Ishikawa (cell line): Measurements from ENCODE around the gene ZCCHC24.

Experiments
- CEBPB ChIP-seq: IDR thresholded peaks from 2 replicates; pipeline ENCODE4 v1.6.1; 2012
- CREB1 ChIP-seq: IDR thresholded peaks from 2 replicates; pipeline ENCODE4 v1.6.1; 2012; ENCODE audit warnings: low read depth
- EGR1 ChIP-seq: IDR thresholded peaks from 2 replicates; pipeline ENCODE4 v1.6.1; 2012
- EP300 ChIP-seq: IDR thresholded peaks from 2 replicates; pipeline ENCODE4 v1.6.1; 2012; ENCODE audit warnings: borderline replicate concordance
- FOXM1 ChIP-seq: IDR thresholded peaks from 2 replicates; pipeline ENCODE4 v1.6.1; 2012; ENCODE audit warnings: low read depth, borderline replicate concordance
- NFIC ChIP-seq: IDR thresholded peaks from 2 replicates; pipeline ENCODE4 v1.6.1; 2012
- RAD21 ChIP-seq: IDR thresholded peaks from 2 replicates; pipeline ENCODE4 v1.6.1; 2012; ENCODE audit warnings: low read depth
- TAF1 ChIP-seq: IDR thresholded peaks from 2 replicates; pipeline ENCODE4 v1.6.1; 2012; ENCODE audit warnings: low read depth, mild to moderate bottlenecking
- TCF12 ChIP-seq: IDR thresholded peaks from 2 replicates; pipeline ENCODE4 v1.6.1; 2012; ENCODE audit warnings: low read depth
- TEAD4 ChIP-seq: IDR thresholded peaks from 2 replicates; pipeline ENCODE4 v1.6.1; 2012
- YY1 ChIP-seq: IDR thresholded peaks from 2 replicates; pipeline ENCODE4 v1.6.1; 2012; ENCODE audit warnings: low read depth
- ZBTB7A ChIP-seq: IDR thresholded peaks from 2 replicates; pipeline ENCODE4 v1.6.1; 2012; ENCODE audit warnings: low read depth
- TF ChIP-seq, protein P1 (sequence below): IDR thresholded peaks from 2 replicates; pipeline ENCODE4 v1.6.1; 2012
- TF ChIP-seq, protein P2 (sequence below): IDR thresholded peaks from 2 replicates; pipeline ENCODE4 v1.6.1; 2012
- TF ChIP-seq, protein P3 (sequence below): IDR thresholded peaks from 2 replicates; pipeline ENCODE4 v1.6.1; 2012; ENCODE audit warnings: low read depth, mild to moderate bottlenecking

Gene ZCCHC24

DNA sequence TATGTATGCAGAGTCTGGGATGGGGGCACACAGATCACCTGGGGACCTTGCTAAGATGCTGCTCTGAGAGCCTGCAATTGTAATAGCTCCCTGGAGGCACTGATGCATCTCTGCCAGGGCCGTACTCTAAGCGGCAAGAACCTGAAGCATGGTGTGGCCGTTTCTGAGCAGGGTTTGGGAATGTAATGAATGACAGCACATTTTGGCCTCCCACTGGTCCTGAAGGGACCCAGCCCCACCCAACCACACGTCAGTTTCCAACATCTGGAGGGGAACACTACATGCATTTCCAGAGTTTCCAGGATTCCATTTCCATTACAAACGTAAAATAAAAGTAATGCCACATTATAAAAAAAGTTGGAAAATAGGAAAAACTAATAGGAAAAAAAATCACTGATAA is 14.0 kb downstream of the ZCCHC24 start:
- no peak for TF ChIP-seq EP300
- TF ChIP-seq, protein P1, sequence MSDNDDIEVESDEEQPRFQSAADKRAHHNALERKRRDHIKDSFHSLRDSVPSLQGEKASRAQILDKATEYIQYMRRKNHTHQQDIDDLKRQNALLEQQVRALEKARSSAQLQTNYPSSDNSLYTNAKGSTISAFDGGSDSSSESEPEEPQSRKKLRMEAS, result no peak
- TF ChIP-seq TEAD4, result no peak

DNA sequence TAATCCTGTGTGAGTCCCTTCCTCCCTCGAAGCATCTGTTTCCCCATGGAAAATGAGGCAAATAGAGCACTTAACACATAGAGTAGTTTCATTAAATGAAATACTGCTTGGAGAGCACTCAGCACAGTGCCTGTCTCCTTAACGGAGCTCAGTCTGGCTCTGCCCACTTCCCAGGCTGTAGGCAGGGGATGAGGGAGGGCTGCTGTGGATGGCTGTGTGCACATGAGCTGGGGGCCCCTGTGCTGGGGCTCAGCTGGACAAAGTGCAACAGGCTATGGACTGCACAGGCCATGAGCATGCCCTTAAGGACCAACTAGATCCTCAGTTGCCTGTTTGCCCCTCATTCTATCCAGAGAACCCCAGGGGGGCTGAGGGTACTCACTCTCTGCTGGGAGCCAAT is 14.5 kb downstream of the ZCCHC24 start:
- no peak for TF ChIP-seq TEAD4
- no peak for TF ChIP-seq EGR1
- TF ChIP-seq RAD21, result no peak
- no peak for TF ChIP-seq YY1
- TF ChIP-seq ZBTB7A, result no peak
- TF ChIP-seq TAF1, result no peak
- TF ChIP-seq, protein P1, result no peak
- TF ChIP-seq NFIC, result no peak
- TF ChIP-seq, protein P2, sequence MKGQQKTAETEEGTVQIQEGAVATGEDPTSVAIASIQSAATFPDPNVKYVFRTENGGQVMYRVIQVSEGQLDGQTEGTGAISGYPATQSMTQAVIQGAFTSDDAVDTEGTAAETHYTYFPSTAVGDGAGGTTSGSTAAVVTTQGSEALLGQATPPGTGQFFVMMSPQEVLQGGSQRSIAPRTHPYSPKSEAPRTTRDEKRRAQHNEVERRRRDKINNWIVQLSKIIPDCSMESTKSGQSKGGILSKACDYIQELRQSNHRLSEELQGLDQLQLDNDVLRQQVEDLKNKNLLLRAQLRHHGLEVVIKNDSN, result no peak
- no peak for TF ChIP-seq CEBPB
- no peak for TF ChIP-seq EP300

DNA sequence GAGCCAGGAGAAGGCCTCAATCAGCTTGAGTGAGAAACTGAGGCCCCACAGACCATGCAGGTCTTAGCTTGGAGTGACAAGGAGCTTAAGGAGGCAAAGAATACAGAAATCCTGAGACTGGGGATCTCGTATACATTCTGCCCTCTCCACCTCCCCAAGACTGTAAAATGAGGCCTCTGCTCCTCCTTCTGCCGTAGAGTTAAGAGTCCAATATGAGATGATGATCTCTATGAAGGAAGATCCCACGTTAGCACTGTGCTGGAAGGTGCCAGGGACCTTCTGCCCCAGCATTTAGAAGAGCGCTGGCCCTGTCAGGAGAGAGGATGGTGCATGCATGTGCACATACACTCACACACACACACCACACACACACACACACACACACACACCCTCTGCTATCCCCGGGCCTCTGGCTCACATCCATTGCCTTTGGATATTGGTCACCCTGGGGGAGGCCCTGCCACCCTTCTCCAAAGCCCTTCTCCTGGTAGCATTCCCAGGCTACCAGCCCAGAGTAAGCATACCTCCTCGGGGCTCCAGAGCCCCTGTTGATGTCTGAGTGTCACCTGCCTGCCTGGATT is 15.0 kb downstream of the ZCCHC24 start:
- TF ChIP-seq, protein P2, result no peak
- TF ChIP-seq CREB1 (no peak), TAF1 (no peak)

DNA sequence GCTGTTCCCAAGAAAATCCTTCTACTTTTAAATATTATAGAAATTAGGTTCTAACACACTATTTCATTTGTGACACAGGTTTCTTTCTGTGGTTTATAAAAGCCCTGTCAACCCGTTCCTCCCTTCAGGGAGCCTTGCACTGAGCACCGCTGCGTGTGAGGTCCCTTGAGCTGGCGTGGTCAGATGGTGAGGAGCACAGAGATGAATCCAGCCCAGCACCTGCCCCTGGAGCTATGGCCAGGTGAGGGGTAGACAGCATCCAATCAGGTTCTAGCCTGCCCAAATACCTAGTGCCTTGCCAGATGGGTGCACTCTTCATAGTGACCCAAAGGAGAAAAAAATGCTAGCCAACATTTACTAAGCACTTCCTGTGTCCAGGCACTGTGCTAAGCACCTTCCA is 15.7 kb downstream of the ZCCHC24 start:
- no peak for TF ChIP-seq TEAD4
- TF ChIP-seq, protein P3, sequence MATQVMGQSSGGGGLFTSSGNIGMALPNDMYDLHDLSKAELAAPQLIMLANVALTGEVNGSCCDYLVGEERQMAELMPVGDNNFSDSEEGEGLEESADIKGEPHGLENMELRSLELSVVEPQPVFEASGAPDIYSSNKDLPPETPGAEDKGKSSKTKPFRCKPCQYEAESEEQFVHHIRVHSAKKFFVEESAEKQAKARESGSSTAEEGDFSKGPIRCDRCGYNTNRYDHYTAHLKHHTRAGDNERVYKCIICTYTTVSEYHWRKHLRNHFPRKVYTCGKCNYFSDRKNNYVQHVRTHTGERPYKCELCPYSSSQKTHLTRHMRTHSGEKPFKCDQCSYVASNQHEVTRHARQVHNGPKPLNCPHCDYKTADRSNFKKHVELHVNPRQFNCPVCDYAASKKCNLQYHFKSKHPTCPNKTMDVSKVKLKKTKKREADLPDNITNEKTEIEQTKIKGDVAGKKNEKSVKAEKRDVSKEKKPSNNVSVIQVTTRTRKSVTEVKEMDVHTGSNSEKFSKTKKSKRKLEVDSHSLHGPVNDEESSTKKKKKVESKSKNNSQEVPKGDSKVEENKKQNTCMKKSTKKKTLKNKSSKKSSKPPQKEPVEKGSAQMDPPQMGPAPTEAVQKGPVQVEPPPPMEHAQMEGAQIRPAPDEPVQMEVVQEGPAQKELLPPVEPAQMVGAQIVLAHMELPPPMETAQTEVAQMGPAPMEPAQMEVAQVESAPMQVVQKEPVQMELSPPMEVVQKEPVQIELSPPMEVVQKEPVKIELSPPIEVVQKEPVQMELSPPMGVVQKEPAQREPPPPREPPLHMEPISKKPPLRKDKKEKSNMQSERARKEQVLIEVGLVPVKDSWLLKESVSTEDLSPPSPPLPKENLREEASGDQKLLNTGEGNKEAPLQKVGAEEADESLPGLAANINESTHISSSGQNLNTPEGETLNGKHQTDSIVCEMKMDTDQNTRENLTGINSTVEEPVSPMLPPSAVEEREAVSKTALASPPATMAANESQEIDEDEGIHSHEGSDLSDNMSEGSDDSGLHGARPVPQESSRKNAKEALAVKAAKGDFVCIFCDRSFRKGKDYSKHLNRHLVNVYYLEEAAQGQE, result no peak
- no peak for TF ChIP-seq RAD21
- TF ChIP-seq CEBPB, result no peak
- TF ChIP-seq, protein P1, result no peak
- TF ChIP-seq, protein P2, result no peak
- TF ChIP-seq NFIC, result no peak
- TF ChIP-seq TAF1, result no peak
- TF ChIP-seq ZBTB7A, result no peak
- TF ChIP-seq TCF12, result no peak
- TF ChIP-seq CREB1, result no peak
- TF ChIP-seq FOXM1, result no peak
- TF ChIP-seq EP300, result no peak
- no peak for TF ChIP-seq EGR1
- TF ChIP-seq YY1, result no peak

DNA sequence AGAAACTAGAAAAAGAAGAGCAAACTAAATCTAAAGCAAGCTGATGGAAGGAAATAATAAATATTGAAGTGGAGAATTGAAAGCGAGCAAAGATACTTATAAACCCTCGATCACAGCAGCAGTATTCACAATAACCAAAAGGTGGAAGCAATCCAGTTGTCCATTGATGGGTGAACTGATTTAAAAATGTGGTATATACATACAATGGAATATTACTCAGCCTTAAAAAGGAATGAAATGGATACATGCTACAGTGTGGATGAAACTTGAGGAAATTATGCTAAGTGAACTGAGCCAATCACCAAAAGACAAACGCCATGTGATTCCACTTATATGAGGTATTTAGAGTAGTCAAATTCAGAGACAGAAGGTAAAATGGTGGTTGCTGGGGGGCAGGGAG is 17.5 kb downstream of the ZCCHC24 start:
- TF ChIP-seq TCF12 (no peak), EGR1 (no peak), TEAD4 (no peak), CREB1 (no peak)
- TF ChIP-seq, protein P2, result no peak

DNA sequence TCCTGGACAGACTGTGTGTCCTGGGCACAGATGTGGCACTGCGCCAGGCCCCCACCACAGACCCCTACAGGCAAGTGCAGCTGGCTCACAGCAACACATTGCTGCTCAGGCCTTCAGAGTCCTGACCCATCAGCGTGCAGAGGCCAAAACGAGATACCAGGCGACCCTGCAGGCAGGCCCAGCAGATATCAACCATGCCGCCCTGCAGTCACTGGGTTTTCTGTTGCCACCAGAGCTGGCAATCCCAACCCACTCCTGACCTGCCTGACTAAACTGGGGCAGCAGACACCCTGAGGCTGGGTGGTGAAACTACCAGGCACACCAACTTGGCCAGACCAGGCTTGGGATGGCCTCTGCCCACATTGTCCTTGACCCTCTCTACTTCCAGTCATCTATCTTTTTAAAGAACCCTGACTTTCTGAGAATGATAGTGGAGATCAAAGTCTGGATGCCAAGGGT is 20.3 kb downstream of the ZCCHC24 start:
- TF ChIP-seq NFIC (peak; percentile 26), TAF1 (no peak)

DNA sequence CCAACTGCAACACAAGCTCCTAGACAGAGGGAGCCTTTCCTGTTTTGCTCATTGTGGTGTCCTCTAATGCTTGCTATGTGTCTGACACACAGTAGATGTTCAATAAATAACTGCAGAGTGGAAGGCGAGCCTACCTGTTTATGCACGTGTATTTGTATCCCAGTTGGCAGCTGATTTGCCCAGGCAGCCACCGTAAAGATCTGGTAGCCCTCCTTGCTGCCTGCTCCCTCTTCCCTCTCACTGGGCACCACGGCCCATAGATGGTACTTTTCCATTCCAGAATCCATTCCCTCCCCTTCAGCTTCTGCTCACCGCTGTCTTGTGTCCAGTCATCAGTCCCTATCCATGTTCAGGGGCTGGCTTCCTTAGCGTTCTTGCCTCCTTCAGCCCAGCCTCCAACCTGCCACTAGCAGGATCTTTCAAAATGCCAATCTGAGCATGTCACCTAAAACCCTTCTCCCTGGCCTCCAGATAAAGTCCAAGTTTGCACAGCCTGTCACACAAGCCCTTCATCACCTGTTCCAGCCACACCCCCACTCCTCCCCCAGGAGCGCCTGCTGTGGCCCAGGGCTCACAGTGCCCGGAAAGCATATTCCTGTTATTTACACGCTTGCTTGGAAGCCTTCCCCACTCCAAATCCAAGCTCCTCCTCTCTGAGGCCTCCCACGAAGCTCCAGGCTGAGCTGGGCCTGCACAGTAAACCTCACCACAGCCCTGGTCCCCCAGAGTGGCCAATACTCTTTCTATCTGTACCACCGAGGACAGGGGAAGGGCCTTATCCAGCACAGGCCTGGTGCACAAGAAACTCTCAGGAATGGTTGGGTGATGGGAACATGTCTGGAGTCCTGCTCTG is 21.0 kb downstream of the ZCCHC24 start:
- TF ChIP-seq EGR1 (no peak), CREB1 (no peak), TCF12 (peak; percentile 18; the same call in 1 of the 2 replicates), TEAD4 (peak; percentile 39; the same call in 1 of the 2 replicates), RAD21 (no peak), TAF1 (no peak), CEBPB (no peak), ZBTB7A (no peak), FOXM1 (no peak), NFIC (no peak; the same call in 1 of the 2 replicates), YY1 (no peak), EP300 (no peak)
- TF ChIP-seq, protein P1, result peak; percentile 53; the same call in 1 of the 2 replicates
- TF ChIP-seq, protein P2, result peak; percentile 25; the same call in 1 of the 2 replicates
- TF ChIP-seq, protein P3, result no peak
